GM19238 (cell line): ENCODE measurements around the gene STIM1.
"Not testable (repeated sequence)": the region's sequence is repeated elsewhere in the genome, so short reads cannot be mapped to it uniquely, and the experiment has no call there.

Experiments used
- DNase-seq: peaks from one replicate; pipeline ENCODE4 v3.0.0; 2011; ENCODE audit warnings: low spot score; ENCODE audit not compliant: insufficient read length

STIM1 gene

DNA sequence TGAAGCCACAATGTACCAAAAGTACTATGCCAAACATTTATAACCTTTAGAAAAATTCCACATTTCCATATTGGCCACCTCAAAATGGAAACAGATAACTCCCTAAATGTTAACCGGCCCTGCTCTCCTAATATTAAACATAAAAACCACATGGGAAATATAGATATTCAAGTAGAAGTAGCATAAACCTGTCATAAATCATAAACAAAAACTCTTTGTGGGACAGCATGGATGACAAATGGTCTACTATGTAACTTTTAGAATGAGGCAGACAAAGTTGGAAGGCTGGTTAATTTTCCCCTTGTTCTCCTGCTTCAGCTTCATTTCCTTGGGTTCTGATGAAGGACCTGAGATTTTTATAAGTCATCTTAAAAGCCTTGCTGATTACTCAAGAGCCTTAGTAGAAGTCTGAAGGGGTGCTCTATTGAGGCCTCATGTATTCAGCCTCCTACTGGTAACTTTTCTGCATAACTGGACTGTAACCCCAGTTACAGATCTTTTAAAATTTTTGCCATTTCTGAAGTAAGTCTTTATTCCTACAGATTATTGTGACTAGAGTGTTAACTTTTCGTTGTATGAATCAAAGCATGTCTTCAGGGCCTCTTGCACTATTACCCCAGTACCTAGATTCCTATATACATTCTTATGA is 116.4 kb downstream of the STIM1 start:
- DNase-seq = no peak

DNA sequence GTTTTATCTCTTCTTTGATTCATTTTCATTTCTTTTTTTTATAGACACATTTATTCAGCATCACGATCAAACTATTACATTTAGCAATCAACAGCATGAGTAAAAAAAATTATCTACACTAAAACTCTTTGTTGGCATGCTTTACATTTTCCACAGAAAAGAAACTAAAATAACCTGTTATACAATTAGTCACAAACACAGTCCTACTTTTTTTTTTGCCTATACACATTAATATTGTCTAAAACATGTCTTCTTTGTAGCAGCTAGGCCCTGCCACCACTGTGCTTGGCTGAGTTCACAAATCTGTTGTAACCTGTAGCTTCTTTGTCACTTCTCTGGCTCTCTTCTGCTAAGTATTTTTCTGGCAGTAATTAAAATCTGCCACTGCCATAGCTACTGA is 117.0 kb downstream of the STIM1 start:
- no peak for DNase-seq

DNA sequence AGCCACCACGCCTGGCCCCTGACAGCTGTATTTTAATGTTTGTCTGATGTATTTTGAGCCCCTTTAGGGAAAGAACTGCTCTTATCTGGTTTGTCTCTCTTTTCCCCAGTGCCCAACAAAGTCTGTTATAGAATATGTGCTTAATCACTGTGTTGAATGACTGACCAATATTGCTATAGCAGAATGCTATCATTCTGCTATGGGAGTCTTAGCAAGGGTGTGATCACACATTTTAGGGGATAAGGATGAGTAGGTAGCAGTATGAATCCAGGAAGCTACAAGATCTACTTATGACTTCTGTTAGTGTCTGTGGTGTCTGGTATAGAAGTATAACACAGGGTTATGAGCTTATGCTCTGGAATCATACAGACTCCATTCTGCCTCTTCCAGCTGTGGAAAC is 121.6 kb downstream of the STIM1 start:
- no peak for DNase-seq

DNA sequence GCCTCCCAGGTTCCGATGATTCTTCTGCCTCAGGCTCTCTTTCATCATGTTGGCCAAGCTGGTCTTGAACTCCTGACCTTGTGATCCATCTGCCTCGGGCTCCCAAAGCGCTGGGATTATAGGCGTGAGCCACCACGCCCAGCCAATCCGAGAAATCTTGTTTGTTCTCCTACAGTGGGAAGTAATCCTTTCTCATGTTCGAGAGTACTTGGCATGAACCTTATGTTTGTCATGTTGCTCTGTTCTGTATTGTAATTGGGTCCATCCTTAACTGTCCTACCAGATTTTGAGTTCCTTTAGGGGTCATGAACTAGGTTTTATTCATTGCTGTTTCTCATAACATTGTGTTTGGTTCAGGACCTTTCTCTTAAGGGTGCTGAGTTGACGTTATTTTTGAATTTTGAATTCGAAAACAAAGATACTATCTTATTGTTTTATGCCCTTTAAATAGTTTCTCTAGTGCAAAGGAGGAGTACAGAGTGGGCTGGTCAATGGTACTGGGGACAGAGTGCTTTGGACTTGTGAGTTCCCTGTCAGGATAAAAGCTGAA is 125.7 kb downstream of the STIM1 start:
- DNase-seq = no peak

DNA sequence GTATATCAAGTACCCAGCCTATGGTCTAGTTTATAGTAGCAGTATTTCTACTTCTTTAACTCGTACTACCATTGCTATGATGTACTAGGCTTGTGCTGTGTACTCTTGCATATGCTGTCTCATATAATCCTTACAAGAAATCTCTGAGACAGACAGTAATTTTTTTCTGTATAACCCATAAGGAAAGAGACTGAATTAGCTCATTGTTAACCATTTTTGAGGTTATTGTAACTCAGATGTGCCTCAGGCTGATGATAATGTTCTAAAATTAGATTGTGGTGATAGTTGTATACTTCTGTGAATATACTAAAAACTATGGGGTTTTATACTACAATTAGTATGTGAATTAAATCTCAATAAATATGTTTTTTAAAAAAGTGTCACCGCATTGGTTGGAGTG is 127.0 kb downstream of the STIM1 start:
- DNase-seq = no peak

DNA sequence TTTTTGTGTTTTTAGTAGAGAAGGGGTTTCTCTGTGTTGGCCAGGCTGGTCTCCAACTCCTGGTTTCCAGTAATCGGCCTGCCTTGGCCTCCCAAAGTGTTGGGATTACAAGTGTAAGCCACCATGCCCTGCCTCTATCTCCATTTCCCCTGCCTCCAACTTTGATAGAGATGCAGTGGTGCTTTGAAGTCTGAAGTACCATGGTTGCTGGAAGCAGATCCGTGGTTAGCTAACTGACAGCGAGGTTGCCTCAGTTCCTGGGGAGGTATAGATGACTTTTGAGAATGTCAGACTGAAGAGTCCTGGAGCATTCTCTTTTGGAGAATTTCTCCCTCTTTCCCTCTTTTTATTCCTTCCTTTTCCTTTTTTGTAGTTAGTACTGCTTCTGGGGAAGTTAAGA is 127.6 kb downstream of the STIM1 start:
- no peak for DNase-seq

DNA sequence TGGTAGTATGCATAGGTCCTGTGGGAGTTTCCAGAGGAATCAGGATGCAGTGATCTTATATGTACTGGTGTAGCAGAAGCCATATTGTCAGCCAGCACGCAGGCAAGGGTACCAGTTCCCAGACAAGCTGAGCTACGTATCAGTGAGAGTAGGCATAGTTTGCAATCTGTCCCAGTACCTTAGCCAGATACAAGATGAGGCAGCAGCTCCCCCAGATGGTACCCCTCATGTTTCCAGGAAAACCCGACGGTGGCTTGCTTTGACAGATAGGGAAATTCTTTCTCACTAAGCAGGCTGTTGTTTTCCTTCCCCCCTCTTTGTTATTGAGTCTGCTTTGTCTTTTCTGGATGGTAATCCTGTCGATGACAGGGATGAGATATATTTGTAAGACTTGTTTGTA is 129.4 kb downstream of the STIM1 start:
- no peak for DNase-seq

DNA sequence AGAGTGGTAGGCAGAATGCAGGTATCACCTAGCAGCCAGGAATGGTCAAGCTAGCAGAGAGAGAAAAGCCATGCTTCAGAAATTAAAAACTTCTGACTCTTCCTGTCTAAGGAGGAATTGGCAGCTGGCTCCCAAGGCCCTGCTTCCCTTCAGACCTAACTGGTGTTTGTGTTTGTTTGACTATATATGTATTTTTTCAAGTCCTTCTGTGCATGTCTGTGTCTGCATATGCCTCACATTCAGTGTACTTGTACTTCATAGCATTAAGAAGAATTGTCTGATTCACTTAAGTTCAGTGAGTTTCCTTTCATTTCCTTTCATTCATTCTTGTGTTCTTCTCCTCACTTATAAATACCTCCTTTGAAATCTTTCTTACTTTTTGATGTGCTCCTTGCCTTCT is 130.2 kb downstream of the STIM1 start:
- DNase-seq = no peak

DNA sequence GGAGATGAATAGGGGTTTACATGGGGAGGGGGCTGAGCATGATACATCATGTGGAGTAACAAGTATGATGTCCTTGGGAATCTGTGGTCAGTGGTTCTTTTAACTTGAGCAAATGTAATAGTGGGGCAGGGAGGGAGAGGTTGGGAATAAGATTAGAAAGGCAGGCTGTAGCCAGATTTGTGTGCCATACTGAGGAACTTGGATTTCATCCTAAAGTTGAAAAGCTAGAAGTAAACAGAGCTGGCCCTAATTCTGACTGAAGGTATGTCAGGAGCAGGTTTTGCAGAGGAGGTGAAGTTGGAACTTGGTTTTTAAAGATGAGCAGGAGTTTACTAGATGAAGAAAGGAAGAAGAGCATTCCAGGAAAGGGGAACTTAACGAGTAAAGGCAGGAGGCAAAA is 130.8 kb downstream of the STIM1 start:
- no peak for DNase-seq

DNA sequence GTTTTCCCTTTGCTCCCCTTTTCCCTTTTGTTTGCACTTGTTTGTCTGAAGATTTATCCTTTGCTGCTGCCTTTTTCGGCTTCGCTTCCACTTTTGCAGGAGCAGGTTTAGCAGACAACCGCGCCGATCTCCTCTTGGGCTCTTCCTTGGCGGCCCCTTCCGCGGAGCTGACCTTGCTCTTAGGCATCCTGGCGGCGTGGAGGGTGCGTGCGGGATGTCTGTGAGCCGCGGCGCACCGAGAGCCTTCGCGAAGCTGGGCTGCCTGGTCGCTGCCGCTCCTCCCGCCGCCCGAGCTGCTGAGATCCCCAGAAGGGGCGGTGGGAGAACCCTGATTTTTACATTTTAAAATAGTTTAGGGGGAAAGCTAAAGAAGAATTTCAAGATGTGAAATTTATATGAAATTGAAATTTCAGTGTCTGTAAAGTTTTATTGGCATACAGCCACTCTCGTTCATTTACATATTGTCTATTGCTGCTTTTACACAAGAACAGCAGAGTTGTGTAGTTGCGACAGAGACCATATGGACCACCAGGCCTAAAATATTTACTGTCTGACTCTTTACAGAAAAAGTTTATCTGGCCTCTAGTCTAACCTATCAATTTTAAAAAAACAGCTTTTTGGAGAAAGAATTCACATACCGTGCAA is 133.9 kb downstream of the STIM1 start:
- DNase-seq = no peak

DNA sequence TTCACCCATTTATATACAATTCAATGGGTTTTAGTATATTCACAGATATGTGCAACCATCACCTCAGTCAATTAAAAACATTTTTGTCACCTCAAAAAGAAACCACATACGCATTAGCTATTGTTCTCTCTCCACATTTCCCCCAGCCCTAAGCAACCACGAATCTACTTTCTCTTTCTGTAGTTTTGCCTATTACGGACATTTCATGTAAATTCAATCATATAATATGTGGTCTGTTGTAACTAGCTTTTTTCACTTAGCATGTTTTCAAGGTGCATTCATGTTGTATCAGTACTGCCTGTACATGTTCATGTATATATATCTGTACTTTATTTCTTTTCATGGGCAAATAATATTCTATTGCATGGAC is 134.4 kb downstream of the STIM1 start:
- DNase-seq = no peak

DNA sequence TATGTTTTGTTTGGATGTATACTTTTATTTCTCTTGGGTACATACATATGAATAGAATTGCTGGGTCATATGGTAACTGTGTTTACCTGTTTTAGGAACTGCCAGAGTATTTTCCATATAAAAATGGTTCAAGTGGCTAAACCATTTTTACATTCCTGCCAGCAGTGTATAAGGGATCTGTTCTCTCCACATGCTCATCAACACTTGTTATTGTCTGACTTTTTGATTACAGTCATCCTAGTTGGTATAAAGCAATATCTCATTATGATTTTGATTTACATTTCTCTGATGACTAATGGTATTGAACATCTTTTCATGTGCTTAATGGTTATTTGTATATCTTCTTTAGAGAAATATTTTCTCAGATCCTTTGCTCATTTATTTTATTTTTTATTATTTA is 134.9 kb downstream of the STIM1 start:
- no peak for DNase-seq

DNA sequence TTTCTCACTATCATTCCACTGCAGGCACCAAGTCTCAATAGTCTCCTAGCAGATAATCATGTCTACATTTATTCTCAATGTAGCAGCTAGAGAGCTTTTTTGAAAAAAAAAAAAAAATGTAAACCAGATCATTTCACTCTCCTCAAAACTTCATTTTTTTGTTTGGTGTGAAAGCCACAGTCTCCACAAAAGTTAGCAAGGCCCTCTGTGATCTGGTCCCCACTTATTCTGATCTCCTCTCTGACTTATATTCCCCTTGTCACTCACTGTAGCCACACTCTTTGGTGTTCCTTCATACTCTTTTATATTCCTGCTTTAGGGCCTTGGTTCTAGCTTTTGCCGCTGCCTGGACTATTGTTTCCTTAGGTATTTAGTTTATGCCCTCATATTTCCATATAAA is 137.5 kb downstream of the STIM1 start:
- DNase-seq = no peak

DNA sequence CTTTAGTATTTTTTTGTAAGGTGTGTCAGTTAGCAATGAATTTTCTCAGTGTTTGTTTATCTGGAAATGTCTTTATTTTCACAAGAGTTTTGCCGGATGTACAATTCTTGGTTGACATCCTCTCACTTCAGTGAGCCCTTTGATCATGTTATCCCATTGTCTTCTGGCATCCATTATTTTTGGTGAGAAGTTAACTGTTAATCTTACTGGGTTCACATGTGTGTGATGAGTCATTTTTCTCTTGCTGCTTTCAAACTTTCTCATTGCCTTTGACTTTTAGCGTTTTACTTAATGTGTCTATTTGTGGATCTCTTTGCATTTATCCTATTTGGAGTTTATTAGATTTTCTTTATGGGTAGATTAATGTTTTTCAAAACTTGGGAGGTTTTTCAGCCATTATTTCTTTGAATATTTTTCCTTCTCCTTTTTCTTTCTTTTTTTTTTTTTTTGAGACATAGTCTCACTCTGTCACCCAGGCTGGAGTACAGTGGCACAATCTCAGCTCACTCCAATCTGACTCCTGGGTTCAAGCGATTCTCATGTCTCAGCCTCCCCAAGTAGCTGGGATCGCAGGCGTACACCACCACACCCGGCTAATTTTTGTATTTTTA is 138.7 kb downstream of the STIM1 start:
- no peak for DNase-seq

DNA sequence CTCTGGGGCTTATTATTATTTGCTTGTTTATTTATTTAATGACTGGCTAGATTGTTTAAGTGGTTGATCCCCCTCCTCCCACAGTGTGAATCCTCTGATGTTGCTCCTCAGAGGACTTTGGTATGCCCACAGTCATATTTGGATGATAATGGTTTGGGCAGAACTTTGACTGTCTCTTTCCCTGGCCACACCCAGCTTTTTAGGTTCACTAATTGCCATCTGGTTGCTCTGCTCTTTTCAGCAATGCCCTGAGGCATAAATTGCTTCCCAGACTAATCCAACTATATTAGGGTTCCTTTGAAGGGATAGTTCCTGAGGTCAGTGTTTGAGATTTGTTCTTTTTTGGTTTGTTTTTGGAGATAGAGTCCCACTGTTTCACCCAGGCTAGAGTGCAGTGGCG is 139.8 kb downstream of the STIM1 start:
- DNase-seq = no peak

DNA sequence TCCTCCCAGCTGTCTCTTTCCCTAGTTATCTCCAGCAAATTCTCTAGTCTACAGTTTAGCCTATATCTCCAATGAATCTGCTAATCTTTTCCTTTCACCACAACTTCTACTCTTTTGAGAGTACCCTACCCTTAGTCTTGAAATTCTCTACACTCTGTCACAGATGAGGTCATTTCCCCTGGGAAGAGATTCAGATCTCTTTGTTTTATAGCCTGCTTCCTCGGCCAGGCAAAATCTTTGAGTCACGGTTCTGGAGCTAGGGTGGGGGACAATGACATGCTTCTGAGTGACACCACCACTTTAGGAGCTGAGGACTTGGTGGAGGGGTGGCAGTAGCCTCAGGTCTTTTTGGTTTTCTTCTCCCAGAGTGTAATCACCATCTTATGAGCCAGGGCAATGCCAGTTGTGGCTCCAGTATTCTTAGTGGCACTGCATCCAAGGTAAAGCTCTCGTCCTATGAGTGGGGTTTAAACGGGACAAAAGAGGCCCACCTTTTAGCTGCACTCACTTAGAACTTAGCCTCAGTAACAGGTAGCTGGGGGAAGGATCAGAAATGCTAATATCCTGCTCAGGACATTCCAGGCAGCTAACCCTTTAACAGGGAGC is 140.6 kb downstream of the STIM1 start:
- no peak for DNase-seq

DNA sequence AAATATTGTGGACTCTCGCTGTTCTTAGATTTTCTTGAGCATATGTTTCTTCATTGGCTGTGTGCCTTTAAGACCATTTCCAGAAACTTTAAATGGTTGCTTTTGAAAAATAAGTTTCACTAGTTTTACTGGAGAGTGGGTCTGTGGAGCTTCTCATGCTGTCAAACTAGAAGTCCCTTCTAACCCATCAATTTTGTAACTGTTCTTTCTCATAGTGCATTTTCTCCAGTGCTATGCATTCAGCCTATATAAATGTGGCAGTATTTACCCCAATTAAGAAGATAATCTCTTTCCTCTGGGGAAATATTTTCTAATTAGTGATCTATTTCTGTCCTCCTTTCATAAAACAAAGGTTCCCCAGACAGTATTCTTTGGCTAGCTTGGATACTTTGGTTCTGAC is 141.2 kb downstream of the STIM1 start:
- no peak for DNase-seq

DNA sequence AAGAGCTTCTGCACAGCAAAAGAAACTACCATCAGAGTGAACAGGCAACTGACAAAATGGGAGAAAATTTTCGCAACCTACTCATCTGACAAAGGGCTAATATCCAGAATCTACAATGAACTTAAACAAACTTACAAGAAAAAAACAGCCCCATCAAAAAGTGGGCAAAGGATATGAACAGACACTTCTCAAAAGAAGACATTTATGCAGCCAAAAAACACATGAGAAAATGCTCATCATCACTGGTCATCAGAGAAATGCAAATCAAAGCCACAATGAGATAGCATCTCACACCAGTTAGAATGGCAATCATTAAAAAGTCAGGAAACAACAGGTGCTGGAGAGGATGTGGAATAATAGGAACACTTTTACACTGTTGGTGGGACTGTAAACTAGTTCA is 149.3 kb downstream of the STIM1 start:
- not testable (repeated sequence) for DNase-seq

DNA sequence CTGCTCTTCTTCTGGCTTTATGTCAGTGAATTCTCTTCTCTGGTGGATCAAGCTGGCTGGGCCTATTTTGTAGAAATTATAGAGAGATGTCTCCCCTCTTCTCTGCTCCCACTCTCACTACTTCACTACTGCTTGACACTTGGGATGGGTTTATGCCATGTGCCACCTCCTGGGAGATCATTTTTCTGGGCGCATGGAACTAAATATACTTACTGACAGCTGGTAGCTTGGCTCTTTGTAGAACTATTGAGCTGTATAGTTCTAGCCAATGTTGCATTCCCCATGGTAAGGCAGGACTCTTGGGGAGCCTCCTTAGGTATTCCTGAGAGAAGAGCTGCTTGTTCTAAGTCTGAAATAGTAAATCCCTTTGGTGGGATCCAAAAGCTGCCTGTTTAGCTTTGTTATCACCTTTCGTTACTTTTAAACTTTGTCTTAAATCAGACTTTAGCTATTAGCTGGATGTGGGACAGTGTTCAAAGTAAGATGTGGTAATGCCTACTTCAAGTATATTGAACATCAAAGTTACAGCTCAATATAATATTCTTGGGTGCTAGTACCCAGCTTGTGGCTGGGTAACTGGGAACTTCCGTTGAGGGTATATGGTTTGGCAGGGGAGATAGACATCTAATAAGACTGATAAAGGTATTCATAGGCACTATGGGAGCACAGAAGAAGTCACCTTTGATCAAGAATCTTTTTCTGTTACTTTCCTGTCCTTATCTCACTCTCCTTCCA is 151.6 kb downstream of the STIM1 start:
- no peak for DNase-seq

DNA sequence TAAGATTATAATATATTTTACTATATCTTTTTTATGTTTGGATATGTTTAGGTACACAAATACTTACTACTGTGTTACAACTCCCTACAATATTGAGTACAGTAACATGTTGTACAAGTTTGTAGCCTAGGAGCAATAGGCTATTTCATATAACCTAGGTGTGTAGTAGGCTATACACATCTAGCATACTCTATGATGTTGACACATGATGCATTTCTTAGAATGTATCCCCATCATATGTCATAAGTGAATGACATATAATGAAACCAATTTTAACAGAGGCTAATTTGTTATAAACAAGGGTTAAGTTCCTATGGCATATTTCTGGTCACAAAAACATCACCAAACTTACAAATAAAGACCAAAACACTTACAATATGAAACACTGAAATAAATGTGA is 152.7 kb downstream of the STIM1 start:
- DNase-seq = no peak

DNA sequence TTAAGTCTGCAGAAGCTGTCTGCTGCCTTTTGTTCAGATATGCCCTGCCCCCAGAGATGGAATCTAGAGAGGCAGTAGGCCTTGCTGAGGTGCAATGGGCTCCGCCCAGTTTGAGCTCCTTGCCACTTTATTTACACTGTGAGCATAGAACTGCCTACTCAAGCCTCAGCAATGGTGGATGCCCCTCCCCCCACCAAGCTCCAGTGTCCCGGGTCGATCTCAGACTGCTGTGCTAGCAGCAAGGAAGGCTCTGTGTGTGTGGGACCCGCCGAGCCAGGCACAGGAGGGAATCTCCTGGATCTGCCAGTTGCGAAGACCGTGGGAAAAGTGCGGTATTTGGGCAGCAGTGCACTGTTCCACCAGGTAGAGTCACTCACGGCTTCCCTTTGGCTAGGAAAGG is 161.1 kb downstream of the STIM1 start:
- not testable (repeated sequence) for DNase-seq

DNA sequence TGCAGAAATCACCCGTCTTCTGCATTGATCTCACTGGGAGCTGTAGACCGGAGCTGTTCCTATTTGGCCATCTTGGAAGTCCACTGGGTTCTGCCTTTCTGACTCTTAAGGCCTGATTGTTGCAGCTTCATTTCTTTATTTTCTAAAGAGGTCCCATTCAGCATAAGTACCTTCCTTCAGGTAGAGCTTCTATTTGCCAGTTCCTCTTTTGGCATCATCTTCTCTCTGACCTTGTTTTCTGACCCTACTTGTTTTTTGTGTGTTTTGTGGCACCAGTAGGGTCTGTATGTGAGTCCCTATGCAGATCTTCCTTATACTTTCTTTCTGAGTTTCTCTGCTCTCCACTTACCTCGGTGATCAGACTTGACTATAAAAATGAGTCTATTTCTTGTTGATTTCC is 161.7 kb downstream of the STIM1 start:
- no peak for DNase-seq
